Osteoblast (primary cell): ENCODE data around the gene KRT36. TPM values are rescaled to one million over a fixed set of nuclear protein-coding genes. Genes with fewer than 3 reads are reported as not detected.

ENCODE experiments used
- DNase-seq: peaks from one replicate; pipeline ENCODE4 v3.0.0; 2011; ENCODE audit warnings: low spot score, mixed read lengths; ENCODE audit not compliant: insufficient read length; ENCODE audit errors: missing footprints
- H2AFZ ChIP-seq: 2 replicates; pipeline ENCODE4 v1.6.0; 2011; ENCODE audit warnings: mild to moderate bottlenecking, low read length
- H3K27ac ChIP-seq: 2 replicates; pipeline ENCODE4 v1.5.1; 2011; ENCODE audit warnings: mild to moderate bottlenecking, low read depth, low read length, moderate library complexity
- H3K27me3 ChIP-seq: 2 replicates; pipeline ENCODE4 v1.6.0; 2012; ENCODE audit warnings: mild to moderate bottlenecking, control low read depth, inconsistent platforms, low read length, moderate library complexity; ENCODE audit not compliant: insufficient read depth
- H3K36me3 ChIP-seq: 2 replicates; pipeline ENCODE4 v1.5.1; 2011; ENCODE audit warnings: mild to moderate bottlenecking, low read length, control low read depth, moderate library complexity; ENCODE audit not compliant: insufficient read depth
- H3K4me1 ChIP-seq: 2 replicates; pipeline ENCODE4 v1.5.1; 2011; ENCODE audit warnings: mild to moderate bottlenecking, low read length, control low read depth, moderate library complexity; ENCODE audit not compliant: insufficient read depth
- H3K4me2 ChIP-seq: 2 replicates; pipeline ENCODE4 v1.6.0; 2011; ENCODE audit warnings: mild to moderate bottlenecking, low read length; ENCODE audit not compliant: insufficient read depth
- H3K4me3 ChIP-seq: fragments of 200-600 bp; sonication (generic); 3 replicates; pipeline ENCODE4 v1.5.1; 2012; ENCODE audit warnings: mild to moderate bottlenecking, low read length, inconsistent platforms; ENCODE audit not compliant: insufficient read depth
- H3K79me2 ChIP-seq: 2 replicates; pipeline ENCODE4 v1.6.0; 2012; ENCODE audit warnings: mild to moderate bottlenecking, low read length, control low read depth, inconsistent platforms; ENCODE audit not compliant: insufficient read depth
- H3K9me3 ChIP-seq: 2 replicates; pipeline ENCODE4 v1.5.1; 2011; ENCODE audit warnings: low read depth, low read length, control low read depth
- H4K20me1 ChIP-seq: 2 replicates; pipeline ENCODE4 v1.6.0; 2012; ENCODE audit warnings: mild to moderate bottlenecking, low read length, control low read depth; ENCODE audit not compliant: insufficient read depth
- CTCF ChIP-seq: IDR thresholded peaks from 2 replicates; pipeline ENCODE4 v1.5.1; 2011; ENCODE audit warnings: mild to moderate bottlenecking, low read depth, low read length, moderate library complexity; ENCODE audit errors: extremely low read depth
- total RNA-seq: library from RNA; depleted of rRNA; stranded (reverse); fragments of >200 nt; gene quantifications from 2 replicates; pipeline ENCODE4 v1.2.3, GENCODE V29; 2012

Gene KRT36
- total RNA-seq, 1 donor: 0.36 TPM

GRCh38 chr17:41520821-41521521 lies 31.3 kb upstream of the KRT36 start:
- Histone ChIP-seq H3K27me3 (no peaks in the 10 kb centered on the region), H3K79me2 (no peaks in the 10 kb centered on the region), H3K4me2 (no peak overlapping the region), H3K4me3 (no peak overlapping the region), H4K20me1 (no peaks in the 10 kb centered on the region), H3K27ac (no peak overlapping the region), H3K36me3 (no peaks in the 10 kb centered on the region), H3K9me3 (no peaks in the 10 kb centered on the region), H3K4me1 (peaks cover 18% of the 10 kb centered on the region), H2AFZ (no peak overlapping the region)
- no peak for TF ChIP-seq CTCF
- DNase-seq: no peak

- no peaks in the 10 kb centered on the region for H3K79me2 ChIP-seq
- no peak for DNase-seq
- TF ChIP-seq CTCF: no peak
- H3K27me3 ChIP-seq: no peaks in the 10 kb centered on the region
- H3K4me1 ChIP-seq: peaks cover 18% of the 10 kb centered on the region
- H3K4me2 ChIP-seq: no peak overlapping the region
- H4K20me1 ChIP-seq: no peaks in the 10 kb centered on the region
- H2AFZ ChIP-seq: peak overlapping the region; percentile 10
- no peak overlapping the region for H3K4me3 ChIP-seq
- no peaks in the 10 kb centered on the region for H3K36me3 ChIP-seq
- no peak overlapping the region for H3K27ac ChIP-seq
- H3K9me3 ChIP-seq: no peaks in the 10 kb centered on the region
Observed at GRCh38 chr17:41519501-41520224, 30.0 kb upstream of the KRT36 start.

DNA sequence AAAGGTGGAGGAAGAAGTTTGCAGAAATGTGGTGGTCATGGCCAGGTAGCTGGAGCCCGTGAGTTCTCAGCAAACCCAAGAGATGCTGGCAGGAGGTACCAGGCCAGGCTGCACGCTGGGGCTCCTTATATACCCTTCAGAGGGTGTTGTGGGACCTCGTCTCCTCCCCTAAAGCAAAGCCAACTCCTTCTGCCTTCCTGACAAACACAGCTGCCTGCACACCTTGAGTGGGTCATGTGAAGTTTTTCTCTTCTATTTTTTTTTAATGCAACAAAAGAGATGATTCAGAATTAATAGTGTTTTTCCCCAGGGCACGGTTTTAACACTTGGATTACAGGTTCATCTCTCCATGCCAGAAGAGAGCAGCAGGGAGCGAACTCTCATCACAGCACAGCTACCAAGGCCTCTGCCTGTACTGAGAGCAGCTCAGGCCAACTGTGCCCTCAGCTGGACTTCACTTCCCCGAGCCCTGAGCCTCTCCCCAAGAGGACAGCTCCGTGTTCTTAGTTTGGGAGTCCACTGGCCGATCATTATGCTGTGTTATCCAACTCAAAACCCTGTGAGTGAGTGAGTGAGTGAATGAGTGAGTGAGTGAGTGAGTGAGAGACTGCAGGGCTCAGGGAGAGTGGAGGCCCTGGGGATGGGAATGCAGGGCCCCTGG lies 29.2 kb upstream of the KRT36 start, which contains the start of gene KRT15:
KRT15 (minus strand) TSS at position 102 of the 661 bp plus-strand sequence; CDS start at position 39, 63 bp downstream.
- TF ChIP-seq CTCF: peak; percentile 12
- H3K4me2 ChIP-seq: no peak within 1 kb of the TSS
- no peaks in the 10 kb centered on the region for H3K36me3 ChIP-seq
- H2AFZ ChIP-seq: peak within 1 kb of the TSS; percentile 63
- no peak within 1 kb of the TSS for H3K27ac ChIP-seq
- no peaks in the 10 kb centered on the region for H4K20me1 ChIP-seq
- H3K4me3 ChIP-seq: no peak within 1 kb of the TSS
- no peaks in the 10 kb centered on the region for H3K27me3 ChIP-seq
- H3K9me3 ChIP-seq: no peaks in the 10 kb centered on the region
- peaks cover 18% of the 10 kb centered on the region for H3K4me1 ChIP-seq
- DNase-seq: peak; percentile 89
- no peaks in the 10 kb centered on the region for H3K79me2 ChIP-seq

- Histone ChIP-seq H3K4me3 (no peak overlapping the region), H3K9me3 (no peaks in the 10 kb centered on the region), H3K79me2 (no peaks in the 10 kb centered on the region), H3K27me3 (no peaks in the 10 kb centered on the region), H4K20me1 (no peaks in the 10 kb centered on the region), H2AFZ (no peak overlapping the region), H3K4me2 (no peak overlapping the region), H3K4me1 (peaks cover 18% of the 10 kb centered on the region), H3K27ac (no peak overlapping the region), H3K36me3 (no peaks in the 10 kb centered on the region)
- no peak for TF ChIP-seq CTCF
- no peak for DNase-seq
Observed at GRCh38 chr17:41518031-41518430, 28.3 kb upstream of the KRT36 start.
